Stomach smooth muscle (tissue), 2 donors: Measurements from ENCODE around the gene SLC19A3.
"Not testable (repeated sequence)": the region's sequence is repeated elsewhere in the genome, so short reads cannot be mapped to it uniquely, and the experiment has no call there.

Source experiments
- H3K27ac ChIP-seq: one replicate; pipeline ENCODE4 v1.7.0; 2013; ENCODE audit warnings: mild to moderate bottlenecking, low read length, inconsistent platforms
- H3K27me3 ChIP-seq, 2 donors: one replicate each; pipeline ENCODE4 v1.7.0; 2013; ENCODE audit warnings: low read length in 2 of 2; ENCODE audit not compliant: insufficient read depth in 2 of 2, control insufficient read depth in 1 of 2
- H3K36me3 ChIP-seq, 2 donors: one replicate each; pipeline ENCODE4 v1.7.0; 2013; ENCODE audit warnings: low read length in 2 of 2; ENCODE audit not compliant: control insufficient read depth in 2 of 2, insufficient read depth in 2 of 2
- H3K4me1 ChIP-seq: one replicate; pipeline ENCODE4 v1.7.0; 2013; ENCODE audit warnings: low read length; ENCODE audit not compliant: control insufficient read depth, insufficient read depth
- H3K4me3 ChIP-seq, 2 donors: one replicate each; pipeline ENCODE4 v1.7.0; 2013; ENCODE audit warnings: low read length in 2 of 2
- H3K9ac ChIP-seq, 2 donors: one replicate each; pipeline ENCODE4 v1.7.0; 2013; ENCODE audit warnings: low read length in 2 of 2, mild to moderate bottlenecking in 1 of 2
- H3K9me3 ChIP-seq, 2 donors: one replicate each; pipeline ENCODE4 v1.7.0; 2013; ENCODE audit warnings: low read length in 2 of 2; ENCODE audit not compliant: control insufficient read depth in 2 of 2
- donor health status: healthy.
- donor health status: Pancreatic carcinoma.

SLC19A3 gene

GRCh38 chr2:227728035-227728434 is 10.2 kb upstream of the SLC19A3 start, which contains the start of gene SCYGR7:
SCYGR7 (plus strand) TSS chr2:227728335; CDS start chr2:227728335, 0 bp downstream.
- Histone ChIP-seq H3K4me3 (no peak within 1 kb of the TSS), H3K36me3 (no peaks in the 10 kb centered on the region), H3K4me1 (no peaks in the 10 kb centered on the region)

GRCh38 chr2:227724394-227725039 is 6.7 kb upstream of the SLC19A3 start, which contains the start of gene SCYGR6:
SCYGR6 (minus strand) TSS chr2:227724757; CDS start chr2:227724757, 0 bp downstream.
- Histone ChIP-seq H3K9ac (no peak within 1 kb of the TSS), H3K27me3 (no peaks in the 10 kb centered on the region), H3K4me3 (no peak within 1 kb of the TSS), H3K27ac (no peak within 1 kb of the TSS), H3K36me3 (no peaks in the 10 kb centered on the region), H3K4me1 (no peaks in the 10 kb centered on the region), H3K9me3 (no peaks in the 10 kb centered on the region)

More at GRCh38 chr2:227728035-227728434, 10.2 kb upstream of the SLC19A3 start, which contains the start of gene SCYGR7:
- Histone ChIP-seq H3K27me3 (no peaks in the 10 kb centered on the region), H3K27ac (no peak within 1 kb of the TSS), H3K9ac (no peak within 1 kb of the TSS), H3K9me3 (no peaks in the 10 kb centered on the region)

GRCh38 chr2:227722821-227723220 is 5.0 kb upstream of the SLC19A3 start:
- not testable (repeated sequence) for H3K27me3 ChIP-seq, H3K36me3 ChIP-seq, H3K9ac ChIP-seq, H3K4me3 ChIP-seq, H3K4me1 ChIP-seq, H3K27ac ChIP-seq, H3K9me3 ChIP-seq

GRCh38 chr2:227720680-227721079 is 2.9 kb upstream of the SLC19A3 start:
- H3K36me3 ChIP-seq: no peaks in the 10 kb centered on the region
- no peak overlapping the region for H3K4me3 ChIP-seq
- H3K27ac ChIP-seq: no peak overlapping the region
- H3K4me1 ChIP-seq: peaks cover 7% of the 10 kb centered on the region
- H3K27me3 ChIP-seq: no peaks in the 10 kb centered on the region
- no peaks in the 10 kb centered on the region for H3K9me3 ChIP-seq
- H3K9ac ChIP-seq: no peak overlapping the region

- H3K27ac ChIP-seq: no peak overlapping the region
- H3K27me3 ChIP-seq: no peaks in the 10 kb centered on the region
- peaks cover 7% of the 10 kb centered on the region for H3K4me1 ChIP-seq
- no peak overlapping the region for H3K9ac ChIP-seq
- no peaks in the 10 kb centered on the region for H3K36me3 ChIP-seq
- no peaks in the 10 kb centered on the region for H3K9me3 ChIP-seq
- H3K4me3 ChIP-seq: no peak overlapping the region
These were observed 1.8 kb upstream of the SLC19A3 start for GRCh38 chr2:227719641-227720040.

- Histone ChIP-seq H3K36me3 (no peaks in the 10 kb centered on the region), H3K9me3 (no peaks in the 10 kb centered on the region), H3K9ac (no peak overlapping the region), H3K27me3 (no peaks in the 10 kb centered on the region), H3K4me3 (no peak overlapping the region), H3K27ac (no peak overlapping the region), H3K4me1 (peaks cover 7% of the 10 kb centered on the region)
These were observed 1.3 kb downstream of the SLC19A3 start for GRCh38 chr2:227716501-227716900.

- Histone ChIP-seq H3K27ac (no peak overlapping the region), H3K9me3 (no peaks in the 10 kb centered on the region), H3K27me3 (no peaks in the 10 kb centered on the region), H3K9ac (no peak overlapping the region), H3K36me3 (no peaks in the 10 kb centered on the region), H3K4me3 (no peak overlapping the region), H3K4me1 (peaks cover 7% of the 10 kb centered on the region)
These were observed 4.5 kb downstream of the SLC19A3 start for GRCh38 chr2:227713291-227713690.

- H3K4me1 ChIP-seq: no peaks in the 10 kb centered on the region
- no peak overlapping the region for H3K4me3 ChIP-seq
- H3K36me3 ChIP-seq: no peaks in the 10 kb centered on the region
- H3K9ac ChIP-seq: no peak overlapping the region
- H3K9me3 ChIP-seq: no peaks in the 10 kb centered on the region
- no peaks in the 10 kb centered on the region for H3K27me3 ChIP-seq
- no peak overlapping the region for H3K27ac ChIP-seq
These were observed 6.8 kb downstream of the SLC19A3 start for GRCh38 chr2:227710986-227711385.

- Histone ChIP-seq H3K9me3 (no peaks in the 10 kb centered on the region), H3K27me3 (no peaks in the 10 kb centered on the region), H3K4me3 (no peak overlapping the region), H3K27ac (no peak overlapping the region), H3K4me1 (no peaks in the 10 kb centered on the region), H3K9ac (no peak overlapping the region), H3K36me3 (no peaks in the 10 kb centered on the region)
These were observed 10.4 kb downstream of the SLC19A3 start for GRCh38 chr2:227707390-227707789.

- Histone ChIP-seq H3K36me3 (no peaks in the 10 kb centered on the region), H3K4me1 (no peaks in the 10 kb centered on the region), H3K4me3 (no peak overlapping the region), H3K9ac (no peak overlapping the region), H3K27ac (no peak overlapping the region), H3K27me3 (no peaks in the 10 kb centered on the region), H3K9me3 (no peaks in the 10 kb centered on the region)
These were observed 11.0 kb downstream of the SLC19A3 start for GRCh38 chr2:227706859-227707258.

- Histone ChIP-seq H3K27me3 (no peaks in the 10 kb centered on the region), H3K4me3 (no peak overlapping the region), H3K36me3 (no peaks in the 10 kb centered on the region), H3K9ac (no peak overlapping the region), H3K27ac (no peak overlapping the region), H3K9me3 (no peaks in the 10 kb centered on the region), H3K4me1 (no peaks in the 10 kb centered on the region)
These were observed 13.9 kb downstream of the SLC19A3 start for GRCh38 chr2:227703961-227704360.
